BE2C (cell line): ENCODE measurements around the gene TUBB2B.
A peak's percentile ranks its signal among the peaks of the same experiment; 100 is the strongest.

ENCODE experiments used
- DNase-seq: peaks from one replicate; pipeline ENCODE4 v3.0.0-alpha.2; 2020
- H3K27me3 ChIP-seq: fragments of 250-450 bp; sonication (Bioruptor Pico); 2 replicates; pipeline ENCODE4 v1.5.1; 2020; ENCODE audit warnings: mild to moderate bottlenecking
- H3K36me3 ChIP-seq: fragments of 250-450 bp; sonication (Bioruptor Pico); 2 replicates; pipeline ENCODE4 v1.5.1; 2020; ENCODE audit warnings: mild to moderate bottlenecking
- H3K4me1 ChIP-seq: fragments of 250-450 bp; sonication (Bioruptor Pico); 2 replicates; pipeline ENCODE4 v1.5.1; 2020
- H3K4me3 ChIP-seq: 2 replicates; pipeline ENCODE4 v1.5.1; 2011; ENCODE audit warnings: low read depth, low read length
- H3K9me3 ChIP-seq: fragments of 250-450 bp; sonication (Bioruptor Pico); 2 replicates; pipeline ENCODE4 v1.5.1; 2020
- TF ChIP-seq, protein P1 (sequence below): IDR thresholded peaks from 2 replicates; pipeline ENCODE4 v1.5.1; 2012; ENCODE audit warnings: mild to moderate bottlenecking, low read depth, low read length

TUBB2B gene

DNA sequence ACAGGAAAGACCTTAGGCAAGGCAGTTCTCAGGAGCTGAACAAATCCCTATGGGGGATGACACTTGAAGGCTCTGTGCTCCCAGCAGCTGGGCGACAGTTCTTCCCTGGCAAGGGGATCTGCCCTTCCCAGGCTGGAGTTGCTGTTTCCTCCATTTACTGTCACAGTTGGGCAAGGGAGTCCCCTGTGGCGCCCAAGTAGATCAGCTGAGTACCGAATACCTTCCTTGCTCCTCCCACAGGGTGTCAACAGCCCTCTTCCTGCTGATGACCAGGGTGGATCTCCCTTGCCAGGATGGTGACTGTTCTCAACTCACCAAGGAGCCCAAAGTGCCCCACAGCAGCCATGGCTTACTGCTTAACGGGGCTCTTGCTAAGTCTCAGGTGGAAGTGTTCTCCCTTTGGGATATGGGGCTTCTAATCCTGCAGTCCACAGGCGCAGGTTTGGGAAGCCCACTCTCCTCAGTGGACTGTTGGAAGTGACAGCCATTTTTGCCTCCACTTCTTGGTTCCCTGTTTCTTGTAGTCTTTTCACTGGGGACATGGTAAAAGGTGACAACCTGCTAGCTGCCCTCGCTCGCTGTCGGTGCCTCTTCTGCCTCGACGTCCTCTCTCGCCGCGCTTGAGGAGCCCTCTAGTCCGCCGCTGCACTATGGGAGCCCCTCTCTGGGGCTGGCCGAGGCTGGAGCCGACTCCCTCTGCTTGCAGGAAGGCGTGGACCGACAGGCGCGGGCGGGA is 25.6 kb upstream of the TUBB2B start:
- TF ChIP-seq, protein P1, sequence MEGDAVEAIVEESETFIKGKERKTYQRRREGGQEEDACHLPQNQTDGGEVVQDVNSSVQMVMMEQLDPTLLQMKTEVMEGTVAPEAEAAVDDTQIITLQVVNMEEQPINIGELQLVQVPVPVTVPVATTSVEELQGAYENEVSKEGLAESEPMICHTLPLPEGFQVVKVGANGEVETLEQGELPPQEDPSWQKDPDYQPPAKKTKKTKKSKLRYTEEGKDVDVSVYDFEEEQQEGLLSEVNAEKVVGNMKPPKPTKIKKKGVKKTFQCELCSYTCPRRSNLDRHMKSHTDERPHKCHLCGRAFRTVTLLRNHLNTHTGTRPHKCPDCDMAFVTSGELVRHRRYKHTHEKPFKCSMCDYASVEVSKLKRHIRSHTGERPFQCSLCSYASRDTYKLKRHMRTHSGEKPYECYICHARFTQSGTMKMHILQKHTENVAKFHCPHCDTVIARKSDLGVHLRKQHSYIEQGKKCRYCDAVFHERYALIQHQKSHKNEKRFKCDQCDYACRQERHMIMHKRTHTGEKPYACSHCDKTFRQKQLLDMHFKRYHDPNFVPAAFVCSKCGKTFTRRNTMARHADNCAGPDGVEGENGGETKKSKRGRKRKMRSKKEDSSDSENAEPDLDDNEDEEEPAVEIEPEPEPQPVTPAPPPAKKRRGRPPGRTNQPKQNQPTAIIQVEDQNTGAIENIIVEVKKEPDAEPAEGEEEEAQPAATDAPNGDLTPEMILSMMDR = no peak
- Histone ChIP-seq H3K4me3 (no peak overlapping the region), H3K27me3 (no peaks in the 10 kb centered on the region), H3K4me1 (peaks cover 13% of the 10 kb centered on the region), H3K9me3 (no peaks in the 10 kb centered on the region), H3K36me3 (no peaks in the 10 kb centered on the region)
- no peak for DNase-seq

DNA sequence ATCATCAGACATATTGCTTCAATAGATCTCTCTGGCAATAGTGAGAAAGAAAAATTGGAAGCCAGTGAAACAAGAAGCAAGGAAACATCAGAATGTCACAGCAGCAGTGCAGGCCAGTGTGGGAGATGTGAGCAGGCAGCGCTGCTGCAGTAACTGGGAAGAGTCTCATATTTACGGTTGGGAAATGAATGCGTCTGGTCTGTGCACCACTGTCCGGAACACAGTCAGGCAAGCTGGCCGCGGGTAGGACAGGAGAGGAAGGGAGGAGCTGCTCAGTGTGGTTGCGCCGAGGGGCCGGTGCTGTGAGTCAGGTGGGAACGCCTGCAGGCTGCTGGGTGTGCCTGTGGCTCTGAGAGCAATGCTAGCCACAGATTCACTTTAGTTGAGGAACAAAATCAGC is 24.9 kb upstream of the TUBB2B start:
- H3K9me3 ChIP-seq = no peaks in the 10 kb centered on the region
- H3K4me3 ChIP-seq = no peak overlapping the region
- DNase-seq = no peak
- H3K4me1 ChIP-seq = peaks cover 14% of the 10 kb centered on the region
- no peaks in the 10 kb centered on the region for H3K27me3 ChIP-seq
- H3K36me3 ChIP-seq = no peaks in the 10 kb centered on the region
- TF ChIP-seq, protein P1 = no peak

DNA sequence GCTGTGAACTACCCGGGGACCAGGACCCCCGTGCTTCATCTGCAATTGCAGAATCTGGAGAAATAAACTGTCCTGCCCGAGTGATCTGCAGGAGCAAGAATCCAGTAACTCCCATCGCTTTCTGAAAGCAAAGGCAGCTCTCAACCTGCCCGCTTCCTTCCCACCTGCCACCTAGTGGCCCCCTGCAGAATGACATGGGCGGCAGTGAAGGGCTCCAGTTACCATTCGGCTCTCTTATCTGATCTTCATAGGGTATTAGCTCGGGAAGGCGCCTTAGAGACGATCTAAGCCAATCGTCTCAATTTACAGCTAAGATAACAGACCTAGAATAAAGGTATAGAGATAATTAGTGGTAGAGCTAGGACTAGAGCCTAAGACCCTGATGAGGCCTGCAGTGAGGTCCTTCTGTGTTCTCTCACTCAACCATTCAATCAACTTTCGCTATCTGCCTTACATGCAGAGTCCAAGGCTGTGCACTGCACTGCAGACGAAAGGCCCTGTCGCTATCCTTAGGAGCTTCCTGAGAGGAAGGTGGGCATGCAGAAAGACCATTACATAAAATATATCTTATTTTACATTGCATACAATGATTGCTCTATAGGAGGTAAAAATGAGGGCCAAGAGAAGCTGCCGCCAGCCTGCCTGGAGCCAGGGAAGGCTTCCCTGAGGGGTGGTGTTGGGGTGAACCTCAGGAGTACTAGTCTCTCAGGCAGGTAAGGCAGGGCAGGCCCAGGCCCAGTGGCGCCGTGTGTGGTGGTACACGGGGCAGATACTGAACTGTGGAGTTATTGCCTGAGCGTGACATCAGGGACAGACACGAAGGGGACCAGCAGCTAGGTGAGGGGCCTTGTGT is 24.2 kb upstream of the TUBB2B start:
- Histone ChIP-seq H3K27me3 (no peaks in the 10 kb centered on the region), H3K36me3 (no peaks in the 10 kb centered on the region), H3K9me3 (no peaks in the 10 kb centered on the region), H3K4me1 (peaks cover 14% of the 10 kb centered on the region), H3K4me3 (no peak overlapping the region)
- TF ChIP-seq, protein P1 = peak; percentile 98
- peak; percentile 86 for DNase-seq

DNA sequence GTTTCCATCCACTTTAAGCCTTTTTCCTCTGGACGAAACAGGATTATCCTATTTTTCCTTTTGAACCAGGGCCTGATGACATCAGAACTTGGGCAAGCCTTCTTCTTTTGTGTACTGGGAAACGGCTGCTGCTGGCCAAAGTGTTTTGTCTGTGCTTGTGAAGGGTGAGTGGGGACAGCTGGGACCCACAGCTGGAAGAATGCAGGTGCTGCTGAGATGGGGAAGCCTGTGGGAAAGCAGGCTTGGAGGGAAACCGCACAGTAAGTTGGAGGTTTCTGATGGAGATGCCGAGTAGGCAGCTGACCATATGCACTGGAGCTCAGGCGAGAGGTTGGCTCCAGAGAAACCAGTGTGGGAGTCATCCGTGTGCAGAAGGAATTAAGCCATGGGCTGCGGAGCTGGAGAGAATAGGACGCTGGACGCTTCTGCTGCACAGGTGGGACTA is 22.8 kb upstream of the TUBB2B start:
- H3K27me3 ChIP-seq = no peaks in the 10 kb centered on the region
- H3K4me3 ChIP-seq = no peak overlapping the region
- H3K9me3 ChIP-seq = no peaks in the 10 kb centered on the region
- no peak for DNase-seq
- H3K36me3 ChIP-seq = no peaks in the 10 kb centered on the region
- TF ChIP-seq, protein P1 = no peak
- peaks cover 14% of the 10 kb centered on the region for H3K4me1 ChIP-seq

DNA sequence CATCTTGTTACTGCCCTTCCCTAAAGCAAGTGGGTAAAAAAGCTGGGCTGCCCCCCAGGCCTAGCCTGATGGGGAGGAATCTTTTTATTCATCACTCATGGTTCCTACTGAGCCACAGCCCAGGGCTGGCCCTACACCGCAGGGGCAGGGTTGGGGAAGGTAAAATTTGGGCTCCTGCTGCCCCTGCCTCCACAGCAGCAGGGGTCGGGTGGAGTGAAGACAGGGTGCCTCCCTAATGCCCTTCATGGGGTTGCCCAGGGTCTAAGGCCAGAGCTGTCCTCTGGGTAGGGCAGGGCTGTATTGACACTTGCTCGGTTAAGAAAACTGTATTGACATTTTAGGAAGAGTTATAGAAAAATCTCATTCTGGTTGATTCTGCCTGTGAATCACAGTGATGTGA is 22.4 kb upstream of the TUBB2B start:
- no peaks in the 10 kb centered on the region for H3K36me3 ChIP-seq
- H3K4me3 ChIP-seq = no peak overlapping the region
- DNase-seq = no peak
- TF ChIP-seq, protein P1 = no peak
- H3K9me3 ChIP-seq = no peaks in the 10 kb centered on the region
- peaks cover 14% of the 10 kb centered on the region for H3K4me1 ChIP-seq
- H3K27me3 ChIP-seq = no peaks in the 10 kb centered on the region
